ENCODE results near the gene MCF2L2. TPM values are rescaled to one million over a fixed set of nuclear protein-coding genes. Genes with fewer than 3 reads are reported as not detected.
A peak's percentile ranks its signal among the peaks of the same experiment; 100 is the strongest.

Gene MCF2L2
- total RNA-seq, 3 donors from 2014 or later, result 0.84 to 2.7 (median 1.1) TPM

GRCh38 chr3:183328823-183329222 lies 99.6 kb downstream of the MCF2L2 start:
- no peak for DNase-seq
- TF ChIP-seq CTCF (IDR thresholded peaks at IDR 0.05), result no peak
- intact Hi-C loops (cut with DNase I, micrococcal nuclease), result no loop called here
- Histone ChIP-seq H3K9me3 (no peaks in the 10 kb centered on the region), H3K36me3 (ENCODE audit: low read depth) (no peaks in the 10 kb centered on the region), H3K4me1 (ENCODE audit: low read depth) (peaks cover 2% of the 10 kb centered on the region), H3K4me3 (no peak overlapping the region)
- no peak for ATAC-seq

DNA sequence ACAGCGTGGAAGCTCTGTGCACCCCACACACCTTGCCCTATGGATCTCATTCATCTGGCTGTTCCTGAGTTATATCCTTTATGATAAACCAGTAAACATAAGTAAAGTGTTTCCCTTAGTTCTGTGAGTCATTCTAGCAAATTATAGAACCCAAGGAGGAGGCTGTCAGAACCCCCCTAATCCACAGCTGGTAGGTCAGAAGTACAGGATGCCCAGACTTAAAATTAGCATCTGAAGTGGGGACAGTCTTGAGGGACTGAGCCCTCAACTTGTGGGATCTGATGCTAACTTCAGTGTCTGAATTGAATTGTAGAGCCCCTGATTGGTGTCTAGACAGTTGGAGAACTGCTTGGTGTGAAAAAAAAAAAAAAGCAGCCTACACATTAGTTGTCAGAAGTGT lies 100.3 kb downstream of the MCF2L2 start:
- DNase-seq (no peak), ATAC-seq (peak; percentile 29)
- no peaks in the 10 kb centered on the region for H3K36me3 ChIP-seq (ENCODE audit: low read depth)
- peaks cover 2% of the 10 kb centered on the region for H3K4me1 ChIP-seq (ENCODE audit: low read depth)
- no peaks in the 10 kb centered on the region for H3K9me3 ChIP-seq
- no peak overlapping the region for H3K4me3 ChIP-seq
- no peak for TF ChIP-seq CTCF (IDR thresholded peaks at IDR 0.05)
- intact Hi-C loops (cut with DNase I, micrococcal nuclease), result no loop called here

GRCh38 chr3:183327343-183327742 lies 101.1 kb downstream of the MCF2L2 start:
- no peaks in the 10 kb centered on the region for H3K36me3 ChIP-seq (ENCODE audit: low read depth)
- ATAC-seq, result no peak
- intact Hi-C loops (cut with DNase I, micrococcal nuclease), result no loop called here

DNA sequence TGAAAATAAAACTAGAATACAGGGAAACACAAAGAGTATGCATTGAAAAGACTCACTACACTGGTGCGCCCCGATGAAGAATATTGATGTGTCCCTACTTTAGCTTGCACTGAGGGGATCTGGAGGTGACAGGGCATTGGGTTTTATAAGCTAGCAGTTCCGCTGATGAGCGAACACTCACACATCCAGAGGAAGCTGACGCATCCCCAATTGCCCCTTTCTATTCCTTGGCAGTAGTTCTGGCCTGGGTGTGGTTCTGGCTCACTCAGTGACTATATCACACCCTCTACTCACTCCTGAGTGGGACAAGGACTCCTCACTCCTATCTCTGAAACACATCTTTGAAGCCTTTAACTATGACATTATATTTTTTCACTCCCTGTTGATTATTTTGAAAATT lies 104.3 kb downstream of the MCF2L2 start:
- H3K4me1 ChIP-seq (ENCODE audit: low read depth), result no peaks in the 10 kb centered on the region
- ATAC-seq (peak; percentile 67), DNase-seq (no peak)
- intact Hi-C loops (cut with DNase I, micrococcal nuclease), result no loop called here
- no peak for TF ChIP-seq CTCF (IDR thresholded peaks at IDR 0.05)
- no peaks in the 10 kb centered on the region for H3K36me3 ChIP-seq (ENCODE audit: low read depth)
- H3K9me3 ChIP-seq, result no peaks in the 10 kb centered on the region
- no peak overlapping the region for H3K4me3 ChIP-seq

More at GRCh38 chr3:183327343-183327742, 101.1 kb downstream of the MCF2L2 start:
- Histone ChIP-seq H3K4me1 (ENCODE audit: low read depth) (peaks cover 2% of the 10 kb centered on the region), H3K9me3 (no peaks in the 10 kb centered on the region), H3K4me3 (no peak overlapping the region)
- no peak for TF ChIP-seq CTCF (IDR thresholded peaks at IDR 0.05)
- no peak for DNase-seq

GRCh38 chr3:183319371-183319770 lies 109.0 kb downstream of the MCF2L2 start:
- Histone ChIP-seq H3K4me1 (ENCODE audit: low read depth) (no peaks in the 10 kb centered on the region), H3K36me3 (ENCODE audit: low read depth) (no peaks in the 10 kb centered on the region), H3K4me3 (no peak overlapping the region), H3K9me3 (no peaks in the 10 kb centered on the region)
- TF ChIP-seq CTCF (IDR thresholded peaks at IDR 0.05), result no peak
- ATAC-seq (no peak), DNase-seq (no peak)
- intact Hi-C loops (cut with DNase I, micrococcal nuclease), result no loop called here

DNA sequence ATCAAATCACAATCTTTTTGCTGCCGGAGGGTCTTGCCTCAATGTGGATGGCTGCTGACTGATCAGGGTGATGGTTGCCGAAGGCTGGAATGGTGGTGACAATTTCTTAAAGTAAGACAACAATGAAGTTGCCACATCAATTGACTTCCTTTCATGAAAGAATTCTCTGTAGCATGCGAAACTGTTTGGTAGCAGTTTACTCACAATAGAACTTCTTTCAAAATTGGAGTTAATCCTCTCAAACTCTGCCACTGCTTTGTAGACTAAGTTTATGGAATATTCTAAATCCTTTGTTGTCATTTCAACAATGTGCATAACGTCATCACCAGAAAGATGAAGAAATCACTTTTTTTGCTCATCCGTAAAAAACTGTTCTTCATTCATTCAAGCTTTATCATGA lies 109.5 kb downstream of the MCF2L2 start:
- ATAC-seq, result no peak

More for the DNA sequence above, 109.5 kb downstream of the MCF2L2 start:
- DNase-seq, result no peak
- no peak for TF ChIP-seq CTCF (IDR thresholded peaks at IDR 0.05)
- intact Hi-C loops (cut with DNase I, micrococcal nuclease), result no loop called here
- Histone ChIP-seq H3K9me3 (no peaks in the 10 kb centered on the region), H3K4me1 (ENCODE audit: low read depth) (no peaks in the 10 kb centered on the region), H3K4me3 (no peak overlapping the region), H3K36me3 (ENCODE audit: low read depth) (no peaks in the 10 kb centered on the region)
